ENCODE measurements around the gene PLCL1.

The PLCL1 gene

DNA sequence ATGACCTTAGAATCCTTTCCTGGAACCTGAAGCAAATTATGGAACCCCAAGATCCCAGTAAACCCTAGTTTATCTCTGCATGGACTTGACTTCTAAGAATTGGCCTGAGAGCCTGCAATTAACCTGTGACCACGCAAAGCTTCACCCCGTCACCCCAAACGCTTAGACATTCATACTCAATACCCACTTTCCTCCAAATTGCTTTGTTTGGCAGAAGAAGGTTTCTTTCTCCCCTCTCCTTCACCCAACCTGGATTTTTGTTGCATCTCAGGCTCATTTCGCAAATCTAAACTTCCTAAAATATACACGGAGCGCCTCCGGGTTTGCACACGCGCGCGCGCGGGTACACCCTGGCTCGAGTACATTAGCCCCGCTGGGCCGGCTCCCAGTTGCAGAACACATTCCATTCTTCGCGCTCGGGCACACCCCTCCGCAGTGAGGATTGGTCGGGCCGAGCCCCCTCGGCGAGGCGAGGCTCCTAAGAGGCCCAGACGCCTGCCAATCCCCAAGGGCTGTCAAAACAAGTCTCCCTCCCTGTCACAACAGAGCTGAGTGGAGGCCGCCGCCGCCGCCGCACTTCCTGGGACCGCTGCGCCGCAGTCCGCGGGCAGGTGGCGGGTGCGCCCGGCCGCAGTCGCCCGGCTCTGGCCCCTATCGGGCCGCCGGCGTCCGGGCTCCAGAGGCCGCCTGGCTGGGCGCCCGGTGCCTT is at the start of gene PLCL1:
TSS of gene PLCL1 (plus strand) at position 545 of the 709 bp plus-strand sequence.
- TF ChIP-seq, protein P1, sequence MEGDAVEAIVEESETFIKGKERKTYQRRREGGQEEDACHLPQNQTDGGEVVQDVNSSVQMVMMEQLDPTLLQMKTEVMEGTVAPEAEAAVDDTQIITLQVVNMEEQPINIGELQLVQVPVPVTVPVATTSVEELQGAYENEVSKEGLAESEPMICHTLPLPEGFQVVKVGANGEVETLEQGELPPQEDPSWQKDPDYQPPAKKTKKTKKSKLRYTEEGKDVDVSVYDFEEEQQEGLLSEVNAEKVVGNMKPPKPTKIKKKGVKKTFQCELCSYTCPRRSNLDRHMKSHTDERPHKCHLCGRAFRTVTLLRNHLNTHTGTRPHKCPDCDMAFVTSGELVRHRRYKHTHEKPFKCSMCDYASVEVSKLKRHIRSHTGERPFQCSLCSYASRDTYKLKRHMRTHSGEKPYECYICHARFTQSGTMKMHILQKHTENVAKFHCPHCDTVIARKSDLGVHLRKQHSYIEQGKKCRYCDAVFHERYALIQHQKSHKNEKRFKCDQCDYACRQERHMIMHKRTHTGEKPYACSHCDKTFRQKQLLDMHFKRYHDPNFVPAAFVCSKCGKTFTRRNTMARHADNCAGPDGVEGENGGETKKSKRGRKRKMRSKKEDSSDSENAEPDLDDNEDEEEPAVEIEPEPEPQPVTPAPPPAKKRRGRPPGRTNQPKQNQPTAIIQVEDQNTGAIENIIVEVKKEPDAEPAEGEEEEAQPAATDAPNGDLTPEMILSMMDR (conservative IDR thresholded peaks at IDR 0.05; ENCODE audit: low read depth, low read length), result no peak
- Histone ChIP-seq H3K36me3 (ENCODE audit: insufficient read depth) (no peaks in the 10 kb centered on the region), H2AFZ (ENCODE audit: low read depth) (peak within 1 kb of the TSS; percentile 96), H3K4me3 (IDR thresholded peaks at IDR 0.05; ENCODE audit: insufficient read depth, low read depth, low read length) (no peak within 1 kb of the TSS), H3K27me3 (ENCODE audit: insufficient read depth, low read depth) (no peaks in the 10 kb centered on the region), H4K20me1 (ENCODE audit: insufficient read depth) (no peaks in the 10 kb centered on the region), H3K79me2 (ENCODE audit: insufficient read depth, low read depth) (no peaks in the 10 kb centered on the region), H3K9ac (peak within 1 kb of the TSS; percentile 38; the same call in 1 of the 2 replicates), H3K4me2 (peak within 1 kb of the TSS; percentile 88), H3K27ac (no peak within 1 kb of the TSS; the same call in 1 of the 2 replicates), H3K4me1 (ENCODE audit: low read depth, poor library complexity, severe bottlenecking) (peaks cover 34% of the 10 kb centered on the region)

DNA sequence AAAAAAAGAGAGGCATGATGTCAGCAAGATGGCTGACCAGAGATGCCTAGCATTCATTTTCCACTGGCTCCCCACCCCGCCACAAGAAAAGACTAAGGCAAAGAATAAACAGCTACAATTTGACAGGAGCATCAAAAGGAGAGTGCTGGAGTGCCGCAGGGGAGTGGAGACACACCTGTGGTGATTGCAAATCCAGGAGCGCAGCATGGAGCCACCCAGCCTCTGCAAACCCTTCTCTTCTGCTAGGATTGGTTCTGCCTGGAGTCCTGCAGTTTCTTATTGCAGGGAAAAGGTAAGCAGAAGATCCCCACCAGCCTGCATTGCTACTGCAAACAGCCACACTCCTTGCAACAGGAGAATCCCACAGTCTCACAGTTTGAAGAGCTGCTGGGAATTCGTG is 45.4 kb upstream of the PLCL1 start:
- no peaks in the 10 kb centered on the region for H3K36me3 ChIP-seq (ENCODE audit: insufficient read depth)
- no peak overlapping the region for H3K9ac ChIP-seq
- H4K20me1 ChIP-seq (ENCODE audit: insufficient read depth), result no peaks in the 10 kb centered on the region
- H3K27me3 ChIP-seq (ENCODE audit: insufficient read depth, low read depth), result no peaks in the 10 kb centered on the region
- no peaks in the 10 kb centered on the region for H3K79me2 ChIP-seq (ENCODE audit: insufficient read depth, low read depth)
- TF ChIP-seq, protein P1 (conservative IDR thresholded peaks at IDR 0.05; ENCODE audit: low read depth, low read length), result no peak
- H3K4me1 ChIP-seq (ENCODE audit: low read depth, poor library complexity, severe bottlenecking), result no peaks in the 10 kb centered on the region
- H3K27ac ChIP-seq, result no peak overlapping the region
- no peak overlapping the region for H2AFZ ChIP-seq (ENCODE audit: low read depth)
- H3K4me2 ChIP-seq, result no peak overlapping the region
- H3K4me3 ChIP-seq (IDR thresholded peaks at IDR 0.05; ENCODE audit: insufficient read depth, low read depth, low read length), result no peak overlapping the region

DNA sequence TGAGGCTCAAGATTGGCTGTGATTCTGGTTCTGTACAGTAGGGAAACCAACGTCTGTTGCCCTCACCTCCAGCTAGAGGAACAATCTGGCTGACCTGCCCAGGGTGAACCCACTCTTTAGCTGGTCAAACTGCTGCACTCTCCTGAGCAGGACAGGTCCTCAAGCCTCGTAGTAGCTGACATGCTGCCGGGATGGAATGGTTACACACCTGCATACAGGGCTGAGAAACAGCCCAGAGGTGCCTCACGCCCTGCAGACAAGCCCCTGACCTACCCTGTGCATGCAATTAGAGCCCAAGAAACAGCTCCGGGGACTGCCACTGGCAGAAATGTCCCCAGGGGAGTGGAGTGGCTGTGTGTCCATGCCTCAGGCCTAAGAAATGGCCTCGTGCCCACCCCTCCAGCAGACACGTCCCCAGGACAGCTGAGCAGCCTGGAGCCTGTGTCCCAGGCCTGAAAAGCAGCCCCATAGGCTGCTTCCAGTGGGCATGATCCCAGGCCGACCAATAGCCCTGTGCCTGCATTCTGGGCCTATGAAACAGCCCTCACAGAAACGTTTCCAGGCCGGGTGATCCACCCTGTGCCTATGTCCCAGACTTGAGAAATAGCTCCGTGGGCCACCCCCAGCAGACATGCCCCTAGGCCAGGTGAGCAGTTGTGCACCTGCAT is 44.6 kb upstream of the PLCL1 start:
- no peak overlapping the region for H3K4me3 ChIP-seq (IDR thresholded peaks at IDR 0.05; ENCODE audit: insufficient read depth, low read depth, low read length)
- H3K9ac ChIP-seq, result no peak overlapping the region
- H3K27me3 ChIP-seq (ENCODE audit: insufficient read depth, low read depth), result no peaks in the 10 kb centered on the region
- no peaks in the 10 kb centered on the region for H3K79me2 ChIP-seq (ENCODE audit: insufficient read depth, low read depth)
- no peaks in the 10 kb centered on the region for H3K36me3 ChIP-seq (ENCODE audit: insufficient read depth)
- H2AFZ ChIP-seq (ENCODE audit: low read depth), result no peak overlapping the region
- H3K4me2 ChIP-seq, result no peak overlapping the region
- H3K4me1 ChIP-seq (ENCODE audit: low read depth, poor library complexity, severe bottlenecking), result no peaks in the 10 kb centered on the region
- H4K20me1 ChIP-seq (ENCODE audit: insufficient read depth), result no peaks in the 10 kb centered on the region
- no peak overlapping the region for H3K27ac ChIP-seq
- TF ChIP-seq, protein P1 (conservative IDR thresholded peaks at IDR 0.05; ENCODE audit: low read depth, low read length), result no peak

DNA sequence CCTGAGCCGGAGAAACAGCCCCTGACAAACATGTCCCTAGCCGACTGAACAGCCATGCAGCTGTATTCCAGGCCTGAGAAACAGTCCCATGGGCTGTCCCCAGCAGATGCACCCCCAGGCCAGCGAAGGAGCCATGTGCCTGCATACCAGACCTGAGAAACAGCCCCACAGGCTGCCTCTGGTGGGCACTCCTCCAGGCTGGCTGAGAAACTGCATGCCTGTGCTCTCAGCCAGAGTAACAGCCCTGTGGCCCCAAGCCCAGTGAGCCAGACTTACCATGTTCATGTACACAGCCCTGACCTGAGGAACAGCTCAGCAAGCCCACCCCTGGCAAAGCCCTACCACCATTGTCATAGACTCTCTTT is 44.1 kb upstream of the PLCL1 start:
- no peaks in the 10 kb centered on the region for H4K20me1 ChIP-seq (ENCODE audit: insufficient read depth)
- H3K27ac ChIP-seq, result no peak overlapping the region
- H3K9ac ChIP-seq, result no peak overlapping the region
- no peaks in the 10 kb centered on the region for H3K4me1 ChIP-seq (ENCODE audit: low read depth, poor library complexity, severe bottlenecking)
- H3K79me2 ChIP-seq (ENCODE audit: insufficient read depth, low read depth), result no peaks in the 10 kb centered on the region
- H2AFZ ChIP-seq (ENCODE audit: low read depth), result no peak overlapping the region
- no peaks in the 10 kb centered on the region for H3K36me3 ChIP-seq (ENCODE audit: insufficient read depth)
- no peak overlapping the region for H3K4me2 ChIP-seq
- no peak overlapping the region for H3K4me3 ChIP-seq (IDR thresholded peaks at IDR 0.05; ENCODE audit: insufficient read depth, low read depth, low read length)
- H3K27me3 ChIP-seq (ENCODE audit: insufficient read depth, low read depth), result no peaks in the 10 kb centered on the region
- TF ChIP-seq, protein P1 (conservative IDR thresholded peaks at IDR 0.05; ENCODE audit: low read depth, low read length), result no peak

Data from KMS-11 (cell line).